SU-DHL-6 (cell line): ENCODE data around the gene PGA4.

Source experiments
- CTCF ChIP-seq: fragments of 200-600 bp; sonication (generic); IDR thresholded peaks from one replicate; pipeline ENCODE4 v1.5.1; 2017; ENCODE audit warnings: antibody characterized with exemption, mild to moderate bottlenecking, low read length, moderate library complexity; ENCODE audit not compliant: insufficient read depth, poor library complexity, severe bottlenecking
- EZH2phosphoT487 ChIP-seq: fragments of 200-600 bp; sonication (generic), shearing (Covaris generic); conservative IDR thresholded peaks from 2 replicates; pipeline ENCODE4 v1.6.1; 2018; ENCODE audit warnings: mild to moderate bottlenecking, antibody characterized with exemption, low read length, moderate library complexity, mixed read lengths

DNA sequence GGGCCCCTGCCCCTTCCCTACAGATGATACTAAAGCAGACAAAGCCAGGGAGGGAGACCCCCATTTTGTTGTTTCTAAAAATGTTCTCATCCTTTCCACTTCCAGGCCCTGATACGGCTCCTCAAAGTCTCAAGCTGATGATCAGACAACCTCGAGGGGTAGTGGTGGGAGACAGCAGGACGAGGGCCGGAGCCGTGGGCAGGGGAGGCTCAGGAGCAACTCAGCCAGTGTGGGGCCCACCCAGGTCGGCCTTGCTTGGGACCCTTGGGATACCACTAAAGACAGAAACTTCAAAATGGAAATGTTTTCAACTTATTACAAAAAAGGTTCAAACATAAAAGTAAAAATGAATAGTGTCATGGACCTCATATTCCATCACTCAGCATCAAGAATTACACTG lies 45.7 kb upstream of the PGA4 start:
- TF ChIP-seq CTCF: no peak
- TF ChIP-seq EZH2phosphoT487: no peak
